H9 (cell line): ENCODE data around the gene SHISA3. TPM values are rescaled to one million over a fixed set of nuclear protein-coding genes. Genes with fewer than 3 reads are reported as not detected.

Experiments
- DNase-seq: peaks from one replicate; pipeline ENCODE4 v3.0.0-alpha.2; 2017
- H2AFZ ChIP-seq: one replicate; pipeline ENCODE4 v1.6.1; 2013; ENCODE audit warnings: mild to moderate bottlenecking, low read length, control low read depth, moderate library complexity
- H2AK5ac ChIP-seq: 2 replicates; pipeline ENCODE4 v1.6.1; 2013; ENCODE audit warnings: low read length, control low read depth, mixed read lengths; ENCODE audit not compliant: insufficient read length
- H2BK120ac ChIP-seq: one replicate; pipeline ENCODE4 v1.6.1; 2013; ENCODE audit warnings: low read depth, mild to moderate bottlenecking, low read length, control low read depth, inconsistent platforms; ENCODE audit not compliant: poor library complexity, severe bottlenecking
- H2BK12ac ChIP-seq: 2 replicates; pipeline ENCODE4 v1.6.1; 2013; ENCODE audit warnings: low read length, control low read depth, mixed read lengths, low read depth; ENCODE audit not compliant: insufficient read length
- H2BK15ac ChIP-seq: 2 replicates; pipeline ENCODE4 v1.6.1; 2013; ENCODE audit warnings: low read depth, low read length, control low read depth
- H2BK20ac ChIP-seq: one replicate; pipeline ENCODE4 v1.6.1; 2013; ENCODE audit warnings: low read depth, mild to moderate bottlenecking, low read length, control low read depth, inconsistent platforms; ENCODE audit not compliant: poor library complexity, severe bottlenecking
- H2BK5ac ChIP-seq: 2 replicates; pipeline ENCODE4 v1.6.1; 2013; ENCODE audit warnings: low read length, control low read depth, mixed read lengths; ENCODE audit not compliant: insufficient read length
- H3K14ac ChIP-seq: 2 replicates; pipeline ENCODE4 v1.6.1; 2013; ENCODE audit warnings: low read length, control low read depth; ENCODE audit not compliant: insufficient read depth
- H3K18ac ChIP-seq: 2 replicates; pipeline ENCODE4 v1.6.1; 2013; ENCODE audit warnings: low read depth, mild to moderate bottlenecking, mixed read lengths, low read length, control low read depth; ENCODE audit not compliant: insufficient read length
- H3K23ac ChIP-seq: 2 replicates; pipeline ENCODE4 v1.6.1; 2013; ENCODE audit warnings: low read length, control low read depth, mixed read lengths, low read depth; ENCODE audit not compliant: insufficient read length
- H3K23me2 ChIP-seq: 2 replicates; pipeline ENCODE4 v1.6.1; 2013; ENCODE audit warnings: low read depth, mild to moderate bottlenecking, mixed read lengths, low read length, control low read depth; ENCODE audit not compliant: insufficient read length, poor library complexity, severe bottlenecking
- H3K27ac ChIP-seq: 2 replicates; pipeline ENCODE4 v1.5.1; 2013; ENCODE audit warnings: low read length, control low read depth, mixed read lengths, low read depth; ENCODE audit not compliant: insufficient read length
- H3K27me3 ChIP-seq: 2 replicates; pipeline ENCODE4 v1.6.1; 2013; ENCODE audit warnings: low read length, control low read depth, inconsistent platforms; ENCODE audit not compliant: insufficient read depth
- H3K4ac ChIP-seq: 2 replicates; pipeline ENCODE4 v1.6.1; 2013; ENCODE audit warnings: low read depth, mild to moderate bottlenecking, control low read depth, inconsistent platforms, low read length, moderate library complexity
- H3K4me1 ChIP-seq: 2 replicates; pipeline ENCODE4 v1.6.1; 2013; ENCODE audit warnings: low read length, control low read depth, inconsistent platforms; ENCODE audit not compliant: insufficient read depth
- H3K4me2 ChIP-seq: 2 replicates; pipeline ENCODE4 v1.6.1; 2013; ENCODE audit warnings: low read length, control low read depth, mixed read lengths; ENCODE audit not compliant: insufficient read length, insufficient read depth
- H3K56ac ChIP-seq: 2 replicates; pipeline ENCODE4 v1.6.1; 2013; ENCODE audit warnings: low read depth, mild to moderate bottlenecking, mixed read lengths, low read length, control low read depth; ENCODE audit not compliant: insufficient read length
- H3K79me1 ChIP-seq: 2 replicates; pipeline ENCODE4 v1.6.1; 2013; ENCODE audit warnings: low read depth, mild to moderate bottlenecking, moderate library complexity, low read length, control low read depth, inconsistent platforms; ENCODE audit not compliant: insufficient read depth, poor library complexity, severe bottlenecking
- H3K79me2 ChIP-seq: 2 replicates; pipeline ENCODE4 v1.6.1; 2013; ENCODE audit warnings: low read length, control low read depth, inconsistent platforms; ENCODE audit not compliant: insufficient read depth
- H3K9ac ChIP-seq: 2 replicates; pipeline ENCODE4 v1.6.1; 2013; ENCODE audit warnings: low read length, control low read depth, mixed read lengths; ENCODE audit not compliant: insufficient read length; ENCODE audit errors: extremely low read depth
- H3K9me3 ChIP-seq: one replicate; pipeline ENCODE4 v1.6.1; 2013; ENCODE audit warnings: low read depth, low read length, inconsistent platforms; ENCODE audit not compliant: control insufficient read depth
- H3T11ph ChIP-seq: one replicate; pipeline ENCODE4 v1.6.1; 2013; ENCODE audit warnings: mild to moderate bottlenecking, low read length, control low read depth, inconsistent platforms
- H4K20me1 ChIP-seq: one replicate; pipeline ENCODE4 v1.6.1; 2013; ENCODE audit not compliant: control insufficient read depth, insufficient read length, insufficient read depth
- H4K5ac ChIP-seq: 2 replicates; pipeline ENCODE4 v1.6.1; 2013; ENCODE audit warnings: low read depth, mild to moderate bottlenecking, mixed read lengths, low read length, control low read depth; ENCODE audit not compliant: insufficient read length
- H4K8ac ChIP-seq: replicated peaks from 2 replicates; pipeline ENCODE4 v1.6.1; 2013; ENCODE audit warnings: low read length, control low read depth, mixed read lengths, low read depth; ENCODE audit not compliant: insufficient read length
- H4K91ac ChIP-seq: 2 replicates; pipeline ENCODE4 v1.6.1; 2013; ENCODE audit warnings: low read depth, mild to moderate bottlenecking, moderate library complexity, mixed read lengths, low read length, control low read depth; ENCODE audit not compliant: insufficient read length
- H3K27ac Mint-ChIP-seq, 3 experiments: 2 replicates in 2 of 3; 3 replicates in 1 of 3; pipeline ENCODE4 v1.8.0; 2020 to 2021; ENCODE audit warnings: mixed read lengths in 3 of 3, mild to moderate bottlenecking in 1 of 3, moderate library complexity in 1 of 3
- H3K27me3 Mint-ChIP-seq: 2 replicates; pipeline ENCODE4 v1.8.0; 2021; ENCODE audit warnings: low read depth, mild to moderate bottlenecking, moderate library complexity, mixed read lengths
- H3K36me3 Mint-ChIP-seq, 3 experiments: 2 replicates in 2 of 3; 3 replicates in 1 of 3; pipeline ENCODE4 v1.8.0; 2020 to 2021; ENCODE audit warnings: low read depth in 3 of 3, mixed read lengths in 3 of 3; ENCODE audit not compliant: insufficient read depth in 1 of 3
- H3K4me1 Mint-ChIP-seq, 2 experiments: 2 replicates each; pipeline ENCODE4 v1.8.0; 2020; ENCODE audit warnings: mixed read lengths in 2 of 2
- H3K4me3 Mint-ChIP-seq, 2 experiments: 2 replicates in 1 of 2; 3 replicates in 1 of 2; pipeline ENCODE4 v1.8.0; 2020 to 2021; ENCODE audit warnings: mild to moderate bottlenecking in 2 of 2, mixed read lengths in 2 of 2, moderate library complexity in 1 of 2
- H3K9me3 Mint-ChIP-seq, 2 experiments: 2 replicates in 1 of 2; 3 replicates in 1 of 2; pipeline ENCODE4 v1.8.0; 2020; ENCODE audit warnings: mild to moderate bottlenecking in 2 of 2, mixed read lengths in 2 of 2, moderate library complexity in 1 of 2
- WGBS: extraction: QIAGEN DNeasy Blood & Tissue Kit; methylation state at CpG from one replicate; pipeline ENCODE4 v1.1.7; 2013; ENCODE audit warnings: missing lambda C conversion rate, low lambda C conversion rate, mixed read lengths; ENCODE audit not compliant: insufficient read length; ENCODE audit errors: extremely low coverage; 5-methylcytosine and 5-hydroxymethylcytosine counted together
- total RNA-seq: library from RNA; stranded (reverse); gene quantifications from 2 replicates; pipeline ENCODE4 v1.2.1, GENCODE V29; 2021
- TF ChIP-seq, protein P1 (sequence below): fragments of 200-600 bp; sonication (generic); conservative IDR thresholded peaks from 3 replicates; pipeline ENCODE4 v1.8.0; 2021; ENCODE audit warnings: antibody characterized with exemption, mild to moderate bottlenecking

Gene SHISA3
- total RNA-seq, 1 experiment from 2014 or later = 1.7 TPM

DNA sequence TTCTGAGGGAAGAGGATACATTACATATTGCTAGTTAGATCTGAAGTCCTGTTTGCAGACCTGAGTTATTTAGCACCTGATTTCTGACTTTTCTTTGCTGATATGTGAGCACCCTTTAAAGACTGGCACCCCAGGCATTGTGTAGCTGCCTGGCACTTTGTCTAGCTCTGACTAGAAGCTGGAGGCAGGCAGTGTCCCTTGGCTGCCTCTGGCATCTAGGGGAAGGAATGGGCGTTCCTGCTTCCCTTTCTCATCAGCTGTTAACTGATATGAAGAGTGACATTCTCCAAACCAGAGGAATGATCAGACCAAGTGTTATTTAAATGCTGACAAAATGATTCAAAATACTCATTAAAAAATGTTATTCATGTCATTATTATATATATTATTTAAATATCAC, 30.3 kb upstream of the SHISA3 start:
- Histone ChIP-seq H4K91ac (no peak overlapping the region), H3K23ac (no peak overlapping the region), H4K5ac (no peak overlapping the region), H3K27me3 (no peaks in the 10 kb centered on the region), H2AFZ (no peak overlapping the region), H3T11ph (no peak overlapping the region), H3K4ac (no peak overlapping the region), H4K20me1 (no peaks in the 10 kb centered on the region), H3K9me3 (no peaks in the 10 kb centered on the region), H2BK5ac (no peak overlapping the region), H3K79me1 (no peaks in the 10 kb centered on the region), H2BK15ac (no peak overlapping the region), H2AK5ac (no peak overlapping the region), H3K4me1 (no peaks in the 10 kb centered on the region), H3K4me2 (no peak overlapping the region), H3K18ac (no peak overlapping the region), H2BK20ac (no peak overlapping the region), H3K27ac (no peak overlapping the region), H3K79me2 (no peaks in the 10 kb centered on the region), H2BK12ac (no peak overlapping the region), H4K8ac (no peak overlapping the region), H3K56ac (no peak overlapping the region), H3K9ac (no peak overlapping the region), H3K14ac (no peak overlapping the region), H3K23me2 (no peaks in the 10 kb centered on the region), H2BK120ac (no peak overlapping the region)
- peaks cover 0 to 6% (median 0%) of the 10 kb centered on the region in 3 experiments; a peak in 3 of 7 replicates for H3K36me3 Mint-ChIP-seq
- no CpG with 5 or more reads among the region's 1 CpG for WGBS
- H3K4me3 Mint-ChIP-seq = no peak overlapping the region
- H3K27me3 Mint-ChIP-seq = peaks cover 3% of the 10 kb centered on the region; the same call in 1 of the 2 replicates
- no peak for DNase-seq
- TF ChIP-seq, protein P1, sequence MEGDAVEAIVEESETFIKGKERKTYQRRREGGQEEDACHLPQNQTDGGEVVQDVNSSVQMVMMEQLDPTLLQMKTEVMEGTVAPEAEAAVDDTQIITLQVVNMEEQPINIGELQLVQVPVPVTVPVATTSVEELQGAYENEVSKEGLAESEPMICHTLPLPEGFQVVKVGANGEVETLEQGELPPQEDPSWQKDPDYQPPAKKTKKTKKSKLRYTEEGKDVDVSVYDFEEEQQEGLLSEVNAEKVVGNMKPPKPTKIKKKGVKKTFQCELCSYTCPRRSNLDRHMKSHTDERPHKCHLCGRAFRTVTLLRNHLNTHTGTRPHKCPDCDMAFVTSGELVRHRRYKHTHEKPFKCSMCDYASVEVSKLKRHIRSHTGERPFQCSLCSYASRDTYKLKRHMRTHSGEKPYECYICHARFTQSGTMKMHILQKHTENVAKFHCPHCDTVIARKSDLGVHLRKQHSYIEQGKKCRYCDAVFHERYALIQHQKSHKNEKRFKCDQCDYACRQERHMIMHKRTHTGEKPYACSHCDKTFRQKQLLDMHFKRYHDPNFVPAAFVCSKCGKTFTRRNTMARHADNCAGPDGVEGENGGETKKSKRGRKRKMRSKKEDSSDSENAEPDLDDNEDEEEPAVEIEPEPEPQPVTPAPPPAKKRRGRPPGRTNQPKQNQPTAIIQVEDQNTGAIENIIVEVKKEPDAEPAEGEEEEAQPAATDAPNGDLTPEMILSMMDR = no peak
- peaks cover 5% of the 10 kb centered on the region in 2 experiments; a peak in 2 of 5 replicates for H3K9me3 Mint-ChIP-seq
- no peak overlapping the region for H3K27ac Mint-ChIP-seq
- peaks cover 2% of the 10 kb centered on the region in 2 experiments for H3K4me1 Mint-ChIP-seq
